ENCODE data around the gene NECTIN2. TPM values are rescaled to one million over a fixed set of nuclear protein-coding genes. Genes with fewer than 3 reads are reported as not detected.

Gene NECTIN2
- polyA plus RNA-seq (2012; ENCODE audit: missing spikeins), result not detected

GRCh38 chr19:44845612-44846454 lies at the start of gene NECTIN2:
TSS of gene NECTIN2 (plus strand) at chr19:44846297. CDS start at chr19:44846526, 229 bp downstream.
- FAIRE-seq (peak; percentile 99), DNase-seq (ENCODE audit: insufficient read length) (peak; percentile 96)
- TF ChIP-seq POLR2A (IDR thresholded peaks at IDR 0.05; ENCODE audit: low read depth, low read length), result no peak
- TF ChIP-seq POLR2AphosphoS5 (IDR thresholded peaks at IDR 0.05; ENCODE audit: low read depth, low read length), result no peak
- TF ChIP-seq TAF1 (IDR thresholded peaks at IDR 0.05; ENCODE audit: borderline replicate concordance, low read depth, low read length), result no peak

- FAIRE-seq, result no peak
- TF ChIP-seq POLR2AphosphoS5 (IDR thresholded peaks at IDR 0.05; ENCODE audit: low read depth, low read length) (no peak), TAF1 (IDR thresholded peaks at IDR 0.05; ENCODE audit: borderline replicate concordance, low read depth, low read length) (no peak), POLR2A (IDR thresholded peaks at IDR 0.05; ENCODE audit: low read depth, low read length) (no peak)
- no peak for DNase-seq (ENCODE audit: insufficient read length)
These were observed 49.4 kb upstream of the NECTIN2 start for GRCh38 chr19:44796701-44797115.

GRCh38 chr19:44799627-44800346 lies 46.3 kb upstream of the NECTIN2 start:
- TF ChIP-seq POLR2A (IDR thresholded peaks at IDR 0.05; ENCODE audit: low read depth, low read length) (no peak), POLR2AphosphoS5 (IDR thresholded peaks at IDR 0.05; ENCODE audit: low read depth, low read length) (no peak), TAF1 (IDR thresholded peaks at IDR 0.05; ENCODE audit: borderline replicate concordance, low read depth, low read length) (no peak)
- DNase-seq (ENCODE audit: insufficient read length) (no peak), FAIRE-seq (no peak)

- TF ChIP-seq TAF1 (IDR thresholded peaks at IDR 0.05; ENCODE audit: borderline replicate concordance, low read depth, low read length) (no peak), POLR2A (IDR thresholded peaks at IDR 0.05; ENCODE audit: low read depth, low read length) (no peak), POLR2AphosphoS5 (IDR thresholded peaks at IDR 0.05; ENCODE audit: low read depth, low read length) (no peak)
- FAIRE-seq (peak; percentile 96), DNase-seq (ENCODE audit: insufficient read length) (peak; percentile 93)
These were observed 45.6 kb upstream of the NECTIN2 start for GRCh38 chr19:44800461-44800860.

- FAIRE-seq (no peak), DNase-seq (ENCODE audit: insufficient read length) (no peak)
- TF ChIP-seq POLR2AphosphoS5 (IDR thresholded peaks at IDR 0.05; ENCODE audit: low read depth, low read length), result no peak
- no peak for TF ChIP-seq POLR2A (IDR thresholded peaks at IDR 0.05; ENCODE audit: low read depth, low read length)
- TF ChIP-seq TAF1 (IDR thresholded peaks at IDR 0.05; ENCODE audit: borderline replicate concordance, low read depth, low read length), result no peak
These were observed 42.4 kb upstream of the NECTIN2 start for GRCh38 chr19:44803442-44804428.

GRCh38 chr19:44806291-44806690 lies 39.8 kb upstream of the NECTIN2 start:
- TF ChIP-seq POLR2A (IDR thresholded peaks at IDR 0.05; ENCODE audit: low read depth, low read length) (no peak), POLR2AphosphoS5 (IDR thresholded peaks at IDR 0.05; ENCODE audit: low read depth, low read length) (no peak), TAF1 (IDR thresholded peaks at IDR 0.05; ENCODE audit: borderline replicate concordance, low read depth, low read length) (no peak)
- no peak for FAIRE-seq
- DNase-seq (ENCODE audit: insufficient read length), result no peak

- FAIRE-seq (no peak), DNase-seq (ENCODE audit: insufficient read length) (no peak)
- TF ChIP-seq POLR2A (IDR thresholded peaks at IDR 0.05; ENCODE audit: low read depth, low read length) (no peak), POLR2AphosphoS5 (IDR thresholded peaks at IDR 0.05; ENCODE audit: low read depth, low read length) (no peak), TAF1 (IDR thresholded peaks at IDR 0.05; ENCODE audit: borderline replicate concordance, low read depth, low read length) (no peak)
These were observed 38.9 kb upstream of the NECTIN2 start for GRCh38 chr19:44807162-44807561.

- DNase-seq (ENCODE audit: insufficient read length) (no peak), FAIRE-seq (no peak)
- TF ChIP-seq POLR2A (IDR thresholded peaks at IDR 0.05; ENCODE audit: low read depth, low read length) (no peak), POLR2AphosphoS5 (IDR thresholded peaks at IDR 0.05; ENCODE audit: low read depth, low read length) (no peak), TAF1 (IDR thresholded peaks at IDR 0.05; ENCODE audit: borderline replicate concordance, low read depth, low read length) (no peak)
These were observed 38.2 kb upstream of the NECTIN2 start for GRCh38 chr19:44807652-44808462.

GRCh38 chr19:44808463-44809371 lies 37.4 kb upstream of the NECTIN2 start, which contains the start of gene BCAM:
TSS of gene BCAM (plus strand) at chr19:44809103. CDS start at chr19:44809125, 22 bp downstream.
- FAIRE-seq (no peak), DNase-seq (ENCODE audit: insufficient read length) (no peak)
- TF ChIP-seq POLR2A (IDR thresholded peaks at IDR 0.05; ENCODE audit: low read depth, low read length) (no peak), POLR2AphosphoS5 (IDR thresholded peaks at IDR 0.05; ENCODE audit: low read depth, low read length) (no peak), TAF1 (IDR thresholded peaks at IDR 0.05; ENCODE audit: borderline replicate concordance, low read depth, low read length) (no peak)
